ENCODE data around the gene ZBTB14.

The ZBTB14 gene

GRCh38 chr18:5288517-5288935, 7.0 kb downstream of the ZBTB14 start:
- no peak for DNase-seq

GRCh38 chr18:5287854-5288253, 7.7 kb downstream of the ZBTB14 start:
- DNase-seq: no peak

- no peak for DNase-seq
Observed at GRCh38 chr18:5286525-5286924, 9.0 kb downstream of the ZBTB14 start.

GRCh38 chr18:5285326-5285725, 10.2 kb downstream of the ZBTB14 start:
- DNase-seq: peak in 2 of 3 experiments; percentile 10 to 25

- no peak for DNase-seq
Observed at GRCh38 chr18:5284808-5285207, 10.7 kb downstream of the ZBTB14 start.

- no peak for DNase-seq
Observed at GRCh38 chr18:5282770-5283169, 12.8 kb downstream of the ZBTB14 start.

GRCh38 chr18:5276947-5277346, 18.6 kb downstream of the ZBTB14 start:
- DNase-seq: no peak

- no peak for DNase-seq
Observed at GRCh38 chr18:5275872-5276271, 19.7 kb downstream of the ZBTB14 start.

GRCh38 chr18:5268874-5269273, 26.7 kb downstream of the ZBTB14 start:
- no peak for DNase-seq

- DNase-seq: no peak
Observed at GRCh38 chr18:5266721-5267120, 28.8 kb downstream of the ZBTB14 start.

GRCh38 chr18:5253910-5254309, 41.6 kb downstream of the ZBTB14 start:
- DNase-seq: no peak

GRCh38 chr18:5251117-5251516, 44.4 kb downstream of the ZBTB14 start:
- DNase-seq: no peak

GRCh38 chr18:5250603-5251002, 44.9 kb downstream of the ZBTB14 start:
- DNase-seq: no peak

GRCh38 chr18:5244941-5245340, 50.6 kb downstream of the ZBTB14 start:
- DNase-seq: no peak

GRCh38 chr18:5239447-5239846, 56.1 kb downstream of the ZBTB14 start:
- DNase-seq: no peak
